ENCODE results near the gene CDH13.

CDH13 gene

GRCh38 chr16:82738699-82739098 lies 111.9 kb downstream of the CDH13 start:
- H3K9ac ChIP-seq (ENCODE audit: low read depth, low read length) = no peak overlapping the region
- H4K20me1 ChIP-seq (ENCODE audit: insufficient read depth, low read length) = no peaks in the 10 kb centered on the region
- no peak overlapping the region for H3K4me3 ChIP-seq (ENCODE audit: low read depth in 1 of 2, low read length in 2 of 2)
- H3K79me2 ChIP-seq (ENCODE audit: insufficient read depth, low read length) = no peaks in the 10 kb centered on the region
- DNase-seq (no peak), ATAC-seq (ENCODE audit: insufficient read depth, low read depth) (no peak)
- no peak overlapping the region for H3K4me2 ChIP-seq (ENCODE audit: insufficient read depth, low read length)
- no peak overlapping the region for H2AFZ ChIP-seq (ENCODE audit: low read depth, low read length)
- no peak overlapping the region for H3K27ac ChIP-seq (ENCODE audit: low read length)
- peaks cover 2% of the 10 kb centered on the region for H3K27me3 ChIP-seq (ENCODE audit: insufficient read depth, low read length, poor library complexity)
- H3K9me3 ChIP-seq (ENCODE audit: insufficient read depth, low read length, severe bottlenecking) = no peaks in the 10 kb centered on the region
- TF ChIP-seq EZH2 (IDR thresholded peaks at IDR 0.05; ENCODE audit: borderline replicate concordance, low read depth, low read length, severe bottlenecking) (no peak), CTCF (IDR thresholded peaks at IDR 0.05; ENCODE audit: borderline replicate concordance, extremely low read depth, low read length, poor library complexity, severe bottlenecking) (peak; percentile 11)
- no peaks in the 10 kb centered on the region for H3K36me3 ChIP-seq (ENCODE audit: insufficient read depth, low read length)
- no peaks in the 10 kb centered on the region for H3K4me1 ChIP-seq (ENCODE audit: insufficient read depth, low read length)

- no peak overlapping the region for H3K9ac ChIP-seq (ENCODE audit: low read depth, low read length)
- no peak overlapping the region for H3K4me3 ChIP-seq (ENCODE audit: low read depth in 1 of 2, low read length in 2 of 2)
- H3K36me3 ChIP-seq (ENCODE audit: insufficient read depth, low read length) = no peaks in the 10 kb centered on the region
- no peaks in the 10 kb centered on the region for H3K4me1 ChIP-seq (ENCODE audit: insufficient read depth, low read length)
- ATAC-seq (ENCODE audit: insufficient read depth, low read depth) = no peak
- H3K27me3 ChIP-seq (ENCODE audit: insufficient read depth, low read length, poor library complexity) = peaks cover 2% of the 10 kb centered on the region
- no peak overlapping the region for H3K27ac ChIP-seq (ENCODE audit: low read length)
- TF ChIP-seq CTCF (IDR thresholded peaks at IDR 0.05; ENCODE audit: borderline replicate concordance, extremely low read depth, low read length, poor library complexity, severe bottlenecking) (no peak), EZH2 (IDR thresholded peaks at IDR 0.05; ENCODE audit: borderline replicate concordance, low read depth, low read length, severe bottlenecking) (no peak)
- no peak overlapping the region for H2AFZ ChIP-seq (ENCODE audit: low read depth, low read length)
- no peaks in the 10 kb centered on the region for H4K20me1 ChIP-seq (ENCODE audit: insufficient read depth, low read length)
- no peaks in the 10 kb centered on the region for H3K79me2 ChIP-seq (ENCODE audit: insufficient read depth, low read length)
- DNase-seq = no peak
- no peaks in the 10 kb centered on the region for H3K9me3 ChIP-seq (ENCODE audit: insufficient read depth, low read length, severe bottlenecking)
- no peak overlapping the region for H3K4me2 ChIP-seq (ENCODE audit: insufficient read depth, low read length)
These were observed 114.4 kb downstream of the CDH13 start for GRCh38 chr16:82741073-82741615.

- TF ChIP-seq EZH2 (IDR thresholded peaks at IDR 0.05; ENCODE audit: borderline replicate concordance, low read depth, low read length, severe bottlenecking) (no peak), CTCF (IDR thresholded peaks at IDR 0.05; ENCODE audit: borderline replicate concordance, extremely low read depth, low read length, poor library complexity, severe bottlenecking) (no peak)
- Histone ChIP-seq H3K27me3 (ENCODE audit: insufficient read depth, low read length, poor library complexity) (peaks cover 2% of the 10 kb centered on the region), H3K4me2 (ENCODE audit: insufficient read depth, low read length) (no peak overlapping the region), H3K27ac (ENCODE audit: low read length) (no peak overlapping the region), H4K20me1 (ENCODE audit: insufficient read depth, low read length) (no peaks in the 10 kb centered on the region), H3K4me3 (ENCODE audit: low read depth in 1 of 2, low read length in 2 of 2) (no peak overlapping the region), H3K4me1 (ENCODE audit: insufficient read depth, low read length) (no peaks in the 10 kb centered on the region), H3K9ac (ENCODE audit: low read depth, low read length) (no peak overlapping the region), H2AFZ (ENCODE audit: low read depth, low read length) (no peak overlapping the region), H3K9me3 (ENCODE audit: insufficient read depth, low read length, severe bottlenecking) (no peaks in the 10 kb centered on the region), H3K79me2 (ENCODE audit: insufficient read depth, low read length) (no peaks in the 10 kb centered on the region), H3K36me3 (ENCODE audit: insufficient read depth, low read length) (no peaks in the 10 kb centered on the region)
- DNase-seq (no peak), ATAC-seq (ENCODE audit: insufficient read depth, low read depth) (no peak)
These were observed 118.2 kb downstream of the CDH13 start for GRCh38 chr16:82744958-82745357.

GRCh38 chr16:82748026-82748425 lies 121.3 kb downstream of the CDH13 start:
- Histone ChIP-seq H2AFZ (ENCODE audit: low read depth, low read length) (no peak overlapping the region), H3K9me3 (ENCODE audit: insufficient read depth, low read length, severe bottlenecking) (no peaks in the 10 kb centered on the region), H3K27me3 (ENCODE audit: insufficient read depth, low read length, poor library complexity) (no peaks in the 10 kb centered on the region), H4K20me1 (ENCODE audit: insufficient read depth, low read length) (no peaks in the 10 kb centered on the region), H3K4me3 (ENCODE audit: low read depth in 1 of 2, low read length in 2 of 2) (no peak overlapping the region), H3K4me2 (ENCODE audit: insufficient read depth, low read length) (no peak overlapping the region), H3K79me2 (ENCODE audit: insufficient read depth, low read length) (no peaks in the 10 kb centered on the region), H3K36me3 (ENCODE audit: insufficient read depth, low read length) (no peaks in the 10 kb centered on the region), H3K9ac (ENCODE audit: low read depth, low read length) (no peak overlapping the region), H3K4me1 (ENCODE audit: insufficient read depth, low read length) (no peaks in the 10 kb centered on the region), H3K27ac (ENCODE audit: low read length) (no peak overlapping the region)
- TF ChIP-seq CTCF (IDR thresholded peaks at IDR 0.05; ENCODE audit: borderline replicate concordance, extremely low read depth, low read length, poor library complexity, severe bottlenecking) (no peak), EZH2 (IDR thresholded peaks at IDR 0.05; ENCODE audit: borderline replicate concordance, low read depth, low read length, severe bottlenecking) (no peak)
- no peak for ATAC-seq (ENCODE audit: insufficient read depth, low read depth)
- no peak for DNase-seq
